NCI-H446 (cell line): Measurements from ENCODE around the gene FMC1.
"Not testable (repeated sequence)": the region's sequence is repeated elsewhere in the genome, so short reads cannot be mapped to it uniquely, and the experiment has no call there.

Source experiments
- DNase-seq, 2 experiments: peaks; one replicate each; lab custom pipeline; 2025; lab: John Stamatoyannopoulos, UW

FMC1 gene

GRCh38 chr7:139341058-139341775 is at the start of gene FMC1:
Gene FMC1 (plus strand): TSS chr7:139341337. CDS start chr7:139341385, 48 bp downstream.
- DNase-seq: peak; percentile 83 to 93

- no peak for DNase-seq
These were observed 48.3 kb upstream of the FMC1 start for GRCh38 chr7:139292821-139293220.

GRCh38 chr7:139293534-139293933 is 47.6 kb upstream of the FMC1 start:
- no peak for DNase-seq

GRCh38 chr7:139294241-139294640 is 46.9 kb upstream of the FMC1 start:
- no peak for DNase-seq

- no peak for DNase-seq
These were observed 46.1 kb upstream of the FMC1 start for GRCh38 chr7:139294951-139295575.

- DNase-seq: no peak
These were observed 43.3 kb upstream of the FMC1 start for GRCh38 chr7:139297795-139298194.

- DNase-seq: no peak
These were observed 41.8 kb upstream of the FMC1 start for GRCh38 chr7:139299296-139299695.

GRCh38 chr7:139300390-139300789 is 40.7 kb upstream of the FMC1 start:
- DNase-seq: no peak

GRCh38 chr7:139304517-139304916 is 36.6 kb upstream of the FMC1 start:
- no peak for DNase-seq

GRCh38 chr7:139317939-139318505 is 23.1 kb upstream of the FMC1 start:
- DNase-seq: no peak

GRCh38 chr7:139321071-139321745 is 19.9 kb upstream of the FMC1 start:
- DNase-seq: peak in 1 of 2 experiments; percentile 10

GRCh38 chr7:139324709-139325108 is 16.4 kb upstream of the FMC1 start:
- not testable (repeated sequence) for DNase-seq

- peak in 1 of 2 experiments; percentile 7 for DNase-seq
These were observed 12.8 kb upstream of the FMC1 start for GRCh38 chr7:139328375-139328774.

- DNase-seq: no peak
These were observed 12.0 kb upstream of the FMC1 start for GRCh38 chr7:139329119-139329518.

GRCh38 chr7:139330333-139331030 is 10.7 kb upstream of the FMC1 start:
- no peak for DNase-seq

GRCh38 chr7:139332697-139333359 is 8.3 kb upstream of the FMC1 start:
- no peak for DNase-seq

- not testable (repeated sequence) for DNase-seq
These were observed 7.7 kb upstream of the FMC1 start for GRCh38 chr7:139333443-139333842.

GRCh38 chr7:139334399-139335150 is 6.6 kb upstream of the FMC1 start:
- DNase-seq: no peak

GRCh38 chr7:139339025-139339424 is 2.1 kb upstream of the FMC1 start:
- no peak for DNase-seq

- no peak for DNase-seq
These were observed 1.5 kb upstream of the FMC1 start for GRCh38 chr7:139339698-139340036.
